GM12872 (cell line): Measurements from ENCODE around the gene PHYKPL.

Experiments used
- TF ChIP-seq, protein P1 (sequence below): IDR thresholded peaks from 3 replicates; pipeline ENCODE4 v1.5.1; 2011; ENCODE audit warnings: low read depth, mild to moderate bottlenecking, low read length, moderate library complexity; ENCODE audit not compliant: insufficient read depth

Gene PHYKPL

DNA sequence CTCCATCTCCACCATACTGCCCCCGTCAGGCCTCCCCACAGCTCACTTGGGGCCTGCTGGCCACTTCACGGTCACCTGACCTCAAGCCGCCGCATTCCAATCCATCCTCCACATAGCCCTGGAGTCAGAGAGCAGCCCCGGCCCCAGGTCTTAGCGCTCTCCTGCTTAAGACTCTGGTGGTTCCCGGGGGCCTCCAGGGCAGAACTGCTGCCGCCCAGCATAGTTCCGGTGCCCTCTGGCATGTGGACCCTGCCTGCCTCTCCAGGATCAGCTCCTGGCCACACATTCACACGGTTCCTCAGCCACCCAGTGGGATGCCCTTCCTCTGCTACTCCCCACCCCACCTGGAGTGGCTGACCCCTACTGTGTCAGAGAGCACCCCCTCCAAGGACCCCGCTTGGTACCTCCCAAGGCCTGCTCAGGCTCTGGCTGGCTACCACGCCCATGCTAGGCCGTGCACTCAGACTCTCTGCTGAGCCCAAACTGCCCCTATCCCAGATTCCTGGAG lies 8.7 kb downstream of the PHYKPL start:
- TF ChIP-seq, protein P1, sequence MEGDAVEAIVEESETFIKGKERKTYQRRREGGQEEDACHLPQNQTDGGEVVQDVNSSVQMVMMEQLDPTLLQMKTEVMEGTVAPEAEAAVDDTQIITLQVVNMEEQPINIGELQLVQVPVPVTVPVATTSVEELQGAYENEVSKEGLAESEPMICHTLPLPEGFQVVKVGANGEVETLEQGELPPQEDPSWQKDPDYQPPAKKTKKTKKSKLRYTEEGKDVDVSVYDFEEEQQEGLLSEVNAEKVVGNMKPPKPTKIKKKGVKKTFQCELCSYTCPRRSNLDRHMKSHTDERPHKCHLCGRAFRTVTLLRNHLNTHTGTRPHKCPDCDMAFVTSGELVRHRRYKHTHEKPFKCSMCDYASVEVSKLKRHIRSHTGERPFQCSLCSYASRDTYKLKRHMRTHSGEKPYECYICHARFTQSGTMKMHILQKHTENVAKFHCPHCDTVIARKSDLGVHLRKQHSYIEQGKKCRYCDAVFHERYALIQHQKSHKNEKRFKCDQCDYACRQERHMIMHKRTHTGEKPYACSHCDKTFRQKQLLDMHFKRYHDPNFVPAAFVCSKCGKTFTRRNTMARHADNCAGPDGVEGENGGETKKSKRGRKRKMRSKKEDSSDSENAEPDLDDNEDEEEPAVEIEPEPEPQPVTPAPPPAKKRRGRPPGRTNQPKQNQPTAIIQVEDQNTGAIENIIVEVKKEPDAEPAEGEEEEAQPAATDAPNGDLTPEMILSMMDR: no peak

DNA sequence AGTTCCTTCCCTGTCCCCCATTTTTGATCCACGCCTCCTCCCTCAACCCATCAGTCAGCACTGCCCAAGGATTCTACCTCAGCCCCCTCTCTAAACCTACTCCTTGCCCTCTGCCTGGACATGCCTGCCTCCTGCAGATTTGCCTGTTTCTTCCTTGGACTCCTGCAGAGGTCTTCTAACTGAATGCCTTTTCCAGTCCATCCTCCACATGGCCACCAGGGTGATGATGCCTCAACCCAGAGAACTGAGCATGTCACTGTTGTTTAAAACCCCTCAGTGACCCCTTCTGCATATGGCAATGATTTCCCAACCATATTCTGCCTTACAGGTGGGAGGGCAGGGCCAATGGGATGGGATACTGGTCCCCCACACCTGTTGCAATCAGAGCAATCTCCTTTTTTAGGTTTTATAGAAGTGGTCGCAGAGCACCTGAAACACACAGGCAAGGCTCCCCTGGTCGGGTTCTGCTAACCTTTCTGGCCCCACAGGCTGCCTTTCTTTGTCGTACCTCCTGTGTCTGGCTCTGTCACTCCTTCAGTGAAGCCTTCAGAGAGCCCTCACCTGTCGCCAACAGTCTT lies 9.3 kb downstream of the PHYKPL start:
- TF ChIP-seq, protein P1: no peak

DNA sequence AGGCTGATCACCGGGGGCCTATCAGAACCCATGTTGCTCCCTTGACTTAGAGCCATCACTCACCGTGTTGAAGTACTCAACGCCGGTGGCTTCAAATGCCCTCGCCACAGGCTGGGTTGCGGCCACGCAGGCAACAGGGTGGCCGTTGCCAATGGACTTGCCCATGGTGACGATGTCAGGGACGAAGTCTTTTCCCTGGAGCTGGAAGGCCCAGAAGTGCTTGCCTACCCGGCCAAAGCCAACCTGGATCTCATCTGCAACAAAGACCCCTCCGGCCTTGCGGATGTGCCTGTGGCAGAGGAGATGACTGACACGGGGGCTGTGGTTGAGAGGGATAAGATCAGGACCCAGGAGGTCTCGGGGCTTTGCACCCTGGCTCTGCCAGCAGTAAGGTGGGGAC lies 10.3 kb downstream of the PHYKPL start:
- TF ChIP-seq, protein P1: no peak

DNA sequence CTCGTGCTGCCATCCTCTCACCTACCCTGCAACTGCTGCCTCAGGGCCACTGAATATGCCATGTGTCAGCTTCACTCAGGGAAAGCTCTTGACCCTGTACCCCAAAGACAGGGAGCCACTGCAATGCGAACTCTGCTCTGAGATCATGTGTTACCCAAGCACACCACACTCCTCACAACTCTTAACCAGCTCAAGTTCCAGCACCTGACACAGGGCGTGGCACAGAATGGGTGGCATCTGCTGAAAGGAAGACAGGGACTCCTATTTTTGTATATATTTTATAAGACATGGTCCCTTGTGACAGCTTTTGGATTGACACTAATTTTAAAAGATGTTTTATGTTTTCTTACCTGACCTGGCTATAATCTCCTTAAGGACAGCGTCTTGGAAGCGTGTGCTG lies 10.7 kb downstream of the PHYKPL start:
- TF ChIP-seq, protein P1: no peak

DNA sequence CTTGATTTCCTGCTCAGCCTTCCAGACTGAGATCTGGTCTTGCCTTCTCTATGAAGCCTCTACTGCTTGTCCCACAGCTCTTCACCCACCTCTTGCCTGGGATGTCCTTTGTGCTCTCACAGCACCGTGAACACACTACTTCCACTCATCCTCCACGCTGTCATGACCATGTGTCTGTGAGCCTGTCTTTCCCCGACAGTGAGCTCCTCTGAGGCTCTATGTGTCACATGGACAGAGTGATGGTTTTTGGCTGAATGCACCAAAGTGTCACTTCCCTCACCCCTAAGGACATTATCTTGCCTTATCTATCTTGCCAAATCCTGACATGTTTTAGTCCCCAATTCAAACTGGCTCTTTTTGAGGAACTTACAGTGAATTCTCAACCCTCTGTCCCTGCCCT lies 11.3 kb downstream of the PHYKPL start:
- TF ChIP-seq, protein P1: no peak

DNA sequence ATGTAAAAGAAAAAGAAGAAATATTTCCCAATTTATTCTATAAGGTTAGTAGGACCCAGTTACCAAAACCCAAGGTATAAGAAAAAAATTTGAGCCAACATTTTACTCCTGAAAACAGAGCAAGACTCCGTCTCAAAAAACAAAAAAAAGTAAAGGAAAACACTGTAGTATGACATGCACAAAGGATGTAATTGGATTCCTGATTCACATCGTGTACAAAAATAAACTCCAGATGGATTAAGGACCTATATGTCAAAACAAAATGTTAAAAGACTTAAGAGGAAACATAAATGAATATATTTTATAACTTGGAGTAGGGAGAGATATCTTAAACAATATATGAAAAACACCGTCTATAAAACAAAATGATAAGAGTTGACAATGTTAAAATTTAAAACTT lies 13.8 kb downstream of the PHYKPL start:
- TF ChIP-seq, protein P1: no peak

DNA sequence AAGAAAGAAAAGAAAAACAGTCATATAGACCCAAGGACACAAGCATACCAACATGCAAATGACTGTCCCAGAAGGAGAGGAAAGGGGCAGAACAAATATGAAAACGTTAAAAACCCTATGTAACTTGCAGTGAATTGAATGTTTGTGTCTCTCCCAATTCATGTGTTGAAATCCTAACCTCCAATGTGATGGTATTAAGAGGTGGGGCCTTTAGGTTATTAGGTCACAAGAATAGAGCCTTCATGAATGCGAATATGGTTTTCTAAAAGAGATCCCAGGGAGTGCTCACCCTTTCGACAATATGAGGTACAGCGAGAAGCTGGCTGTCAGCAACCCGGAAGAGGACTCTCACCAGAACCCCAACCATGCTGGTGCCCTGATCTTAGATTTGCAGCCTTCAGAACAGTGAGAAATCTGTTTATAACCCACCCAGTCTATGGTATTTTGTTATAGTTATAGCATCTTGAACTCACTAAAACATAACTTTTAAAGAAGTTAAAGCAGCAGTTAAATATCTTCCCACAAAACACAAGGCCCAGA lies 14.3 kb downstream of the PHYKPL start:
- TF ChIP-seq, protein P1: no peak
